22Rv1 (cell line): ENCODE data around the gene STK38.

Source experiments
- CTCF ChIP-seq: fragments of 450-650 bp; IDR thresholded peaks from 2 replicates; pipeline ENCODE4 v1.5.1; 2017; ENCODE audit warnings: mild to moderate bottlenecking
- ZFX ChIP-seq: fragments of 450-650 bp; IDR thresholded peaks from 2 replicates; pipeline ENCODE4 v1.6.1; 2017; ENCODE audit warnings: antibody characterized with exemption, borderline replicate concordance

DNA sequence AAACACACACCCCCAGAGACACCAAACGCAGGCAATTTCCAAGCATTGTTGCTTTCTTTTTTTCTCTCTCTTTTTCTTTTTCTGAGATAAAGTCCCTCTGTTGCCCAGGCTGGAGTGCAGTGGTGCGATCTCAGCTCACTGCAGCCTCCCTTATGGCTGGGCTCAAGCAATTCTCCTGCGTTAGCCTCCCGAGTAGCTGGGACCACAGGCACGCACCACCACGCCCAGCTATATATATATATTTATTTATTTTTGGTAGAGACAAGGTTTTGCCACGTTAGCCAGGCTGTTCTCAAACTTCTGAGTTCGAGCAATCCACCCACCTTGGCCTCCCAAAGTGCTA, 32.9 kb upstream of the STK38 start:
- TF ChIP-seq CTCF = no peak
- TF ChIP-seq ZFX = no peak
